HEK293 (cell line): ENCODE measurements around the gene PDE2A.

Experiments used
- CTCF ChIA-PET: fragments of 350-600 bp; formaldehyde crosslinking; extraction: SDS; loops from one replicate; lab custom pipeline; 2021; ENCODE audit warnings: antibody characterized with exemption; lab: Yijun Ruan, JAX
- POLR2A ChIA-PET: fragments of 300-600 bp; formaldehyde crosslinking; extraction: SDS; loops from one replicate; lab custom pipeline; 2020; ENCODE audit warnings: antibody characterized with exemption, inconsistent platforms; lab: Yijun Ruan, JAX
- H3K27ac ChIP-seq: fragments of 200-500 bp; sonication (Bioruptor generic); 2 replicates; pipeline ENCODE4 v1.5.1; 2014; ENCODE audit warnings: low read depth, low read length, control low read depth, inconsistent platforms; ENCODE audit errors: extremely low read depth
- H3K36me3 ChIP-seq, 2 experiments: fragments of 200-500 bp in 1 of 2; sonication (Bioruptor generic) in 1 of 2; 1 replicate in 1 of 2; 2 replicates in 1 of 2; pipeline ENCODE4 v1.5.1; 2014 to 2017; ENCODE audit warnings: inconsistent platforms in 2 of 2, low read length in 2 of 2; ENCODE audit not compliant: control insufficient read depth in 2 of 2, insufficient read depth in 1 of 2
- H3K4me1 ChIP-seq: fragments of 200-500 bp; sonication (Bioruptor generic); 2 replicates; pipeline ENCODE4 v1.5.1; 2014; ENCODE audit warnings: mild to moderate bottlenecking, low read length, inconsistent platforms; ENCODE audit not compliant: control insufficient read depth, insufficient read depth
- H3K4me3 ChIP-seq: 2 replicates; pipeline ENCODE4 v1.5.1; 2011; ENCODE audit warnings: low read depth, mild to moderate bottlenecking, control low read depth, low read length, moderate library complexity
- H3K9me3 ChIP-seq: fragments of 200-500 bp; sonication (Bioruptor generic); 2 replicates; pipeline ENCODE4 v1.5.1; 2014; ENCODE audit warnings: low read depth, low read length, inconsistent platforms; ENCODE audit not compliant: control insufficient read depth, insufficient read depth
- GLIS1 ChIP-seq: fragments of 450-650 bp; formaldehyde crosslinking; IDR thresholded peaks from 2 replicates; pipeline ENCODE4 v1.5.1; 2016; ENCODE audit warnings: missing biosample characterization, missing genetic modification characterization
- PRDM1 ChIP-seq: fragments of 450-650 bp; formaldehyde crosslinking; IDR thresholded peaks from 2 replicates; pipeline ENCODE4; 2016; ENCODE audit warnings: missing biosample characterization, missing genetic modification characterization
- RBAK ChIP-seq: fragments of 450-650 bp; formaldehyde crosslinking; IDR thresholded peaks from 2 replicates; pipeline ENCODE4 v1.5.1; 2016; ENCODE audit warnings: missing biosample characterization, missing genetic modification characterization
- TRIM28 ChIP-seq: IDR thresholded peaks from 2 replicates; pipeline ENCODE4 v1.6.1; 2011; ENCODE audit warnings: low read length, control low read depth, borderline replicate concordance
- ZIC2 ChIP-seq: fragments of 450-650 bp; formaldehyde crosslinking; IDR thresholded peaks from 2 replicates; pipeline ENCODE4 v1.5.1; 2016; ENCODE audit warnings: missing biosample characterization, missing genetic modification characterization
- ZNF175 ChIP-seq: fragments of 450-650 bp; formaldehyde crosslinking; IDR thresholded peaks from 2 replicates; pipeline ENCODE4 v1.5.1; 2016; ENCODE audit warnings: missing biosample characterization, missing genetic modification characterization
- ZNF248 ChIP-seq: fragments of 450-650 bp; formaldehyde crosslinking; IDR thresholded peaks from 2 replicates; pipeline ENCODE4 v1.5.1; 2017; ENCODE audit warnings: missing biosample characterization, missing genetic modification characterization
- ZNF311 ChIP-seq: fragments of 450-650 bp; formaldehyde crosslinking; IDR thresholded peaks from 2 replicates; pipeline ENCODE4 v1.5.1; 2017; ENCODE audit warnings: missing biosample characterization, missing genetic modification characterization, borderline replicate concordance
- ZNF324 ChIP-seq: fragments of 450-650 bp; formaldehyde crosslinking; IDR thresholded peaks from 2 replicates; pipeline ENCODE4 v1.5.1; 2016; ENCODE audit warnings: missing biosample characterization, missing genetic modification characterization
- ZNF394 ChIP-seq: fragments of 450-650 bp; formaldehyde crosslinking; IDR thresholded peaks from 2 replicates; pipeline ENCODE4 v1.5.1; 2016; ENCODE audit warnings: missing biosample characterization, missing genetic modification characterization, mild to moderate bottlenecking, moderate library complexity, borderline replicate concordance
- ZNF48 ChIP-seq: fragments of 450-650 bp; formaldehyde crosslinking; IDR thresholded peaks from 2 replicates; pipeline ENCODE4 v1.5.1; 2016; ENCODE audit warnings: missing biosample characterization, missing genetic modification characterization
- ZNF544 ChIP-seq: fragments of 450-650 bp; formaldehyde crosslinking; IDR thresholded peaks from 2 replicates; pipeline ENCODE4 v1.5.0; 2017; ENCODE audit warnings: missing biosample characterization, missing genetic modification characterization
- ZNF548 ChIP-seq: fragments of 450-650 bp; formaldehyde crosslinking; IDR thresholded peaks from 2 replicates; pipeline ENCODE4 v1.5.1; 2016; ENCODE audit warnings: missing biosample characterization, missing genetic modification characterization
- ZNF585B ChIP-seq: fragments of 450-650 bp; formaldehyde crosslinking; IDR thresholded peaks from 2 replicates; pipeline ENCODE4 v1.5.1; 2016; ENCODE audit warnings: missing biosample characterization, missing genetic modification characterization
- ZNF610 ChIP-seq: fragments of 450-650 bp; formaldehyde crosslinking; IDR thresholded peaks from 2 replicates; pipeline ENCODE4 v1.5.1; 2016; ENCODE audit warnings: missing biosample characterization, missing genetic modification characterization, borderline replicate concordance
- ZNF629 ChIP-seq: fragments of 450-650 bp; formaldehyde crosslinking; IDR thresholded peaks from 2 replicates; pipeline ENCODE4 v1.5.1; 2017; ENCODE audit warnings: missing biosample characterization, missing genetic modification characterization
- ZNF677 ChIP-seq: fragments of 450-650 bp; IDR thresholded peaks from 2 replicates; pipeline ENCODE4 v1.5.0; 2018; ENCODE audit warnings: missing biosample characterization, mild to moderate bottlenecking, missing genetic modification characterization, moderate library complexity
- ZNF785 ChIP-seq: fragments of 450-650 bp; formaldehyde crosslinking; IDR thresholded peaks from 2 replicates; pipeline ENCODE4 v1.5.1; 2016; ENCODE audit warnings: missing biosample characterization, missing genetic modification characterization
- TF ChIP-seq, protein P1 (sequence below): fragments of 450-650 bp; formaldehyde crosslinking; IDR thresholded peaks from 2 replicates; pipeline ENCODE4 v1.5.1; 2017; ENCODE audit warnings: missing biosample characterization, missing genetic modification characterization
- TF ChIP-seq, protein P2 (sequence below): fragments of 450-650 bp; IDR thresholded peaks from 2 replicates; pipeline ENCODE4 v1.5.1; 2018; ENCODE audit warnings: missing biosample characterization, mild to moderate bottlenecking, missing genetic modification characterization
- TF ChIP-seq, protein P3 (sequence below): fragments of 450-650 bp; formaldehyde crosslinking; IDR thresholded peaks from 2 replicates; pipeline ENCODE4 v1.5.1; 2017; ENCODE audit warnings: missing biosample characterization, missing genetic modification characterization
- TF ChIP-seq, protein P4 (sequence below): fragments of 450-650 bp; formaldehyde crosslinking; IDR thresholded peaks from 2 replicates; pipeline ENCODE4 v1.5.1; 2016; ENCODE audit warnings: missing biosample characterization, missing genetic modification characterization
- TF ChIP-seq, protein P5 (sequence below): fragments of 450-650 bp; formaldehyde crosslinking; IDR thresholded peaks from 2 replicates; pipeline ENCODE4 v1.5.1; 2016; ENCODE audit warnings: missing biosample characterization, missing genetic modification characterization
- TF ChIP-seq, protein P6 (sequence below): fragments of 450-650 bp; formaldehyde crosslinking; IDR thresholded peaks from 2 replicates; pipeline ENCODE4 v1.5.1; 2016; ENCODE audit warnings: missing biosample characterization, missing genetic modification characterization, low read depth
- TF ChIP-seq, protein P7 (sequence below): fragments of 450-650 bp; formaldehyde crosslinking; IDR thresholded peaks from 2 replicates; pipeline ENCODE4 v1.5.1; 2017; ENCODE audit warnings: missing biosample characterization, missing genetic modification characterization

The PDE2A gene

DNA sequence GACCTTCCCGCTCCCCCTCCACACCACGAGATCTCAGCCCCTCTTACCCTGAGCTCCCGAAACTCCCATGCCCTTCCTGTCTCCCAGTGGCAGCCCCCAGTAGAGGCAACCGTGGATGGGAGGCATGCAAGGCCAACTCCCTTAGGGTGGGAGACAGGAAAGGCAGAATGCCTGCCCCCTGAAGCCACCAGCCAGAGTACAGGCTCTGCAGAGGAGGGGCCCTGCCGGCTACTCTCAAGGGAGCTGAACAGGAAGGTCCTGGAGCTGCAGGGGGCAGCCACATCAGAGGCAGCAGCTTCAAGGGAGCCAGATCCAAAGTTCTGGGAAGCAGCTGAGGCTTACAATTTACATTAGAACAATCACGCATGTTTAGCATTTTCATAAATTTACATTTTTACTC is 38.3 kb downstream of the PDE2A start:
- H3K4me1 ChIP-seq: no peaks in the 10 kb centered on the region
- POLR2A ChIA-PET: no interaction called here

DNA sequence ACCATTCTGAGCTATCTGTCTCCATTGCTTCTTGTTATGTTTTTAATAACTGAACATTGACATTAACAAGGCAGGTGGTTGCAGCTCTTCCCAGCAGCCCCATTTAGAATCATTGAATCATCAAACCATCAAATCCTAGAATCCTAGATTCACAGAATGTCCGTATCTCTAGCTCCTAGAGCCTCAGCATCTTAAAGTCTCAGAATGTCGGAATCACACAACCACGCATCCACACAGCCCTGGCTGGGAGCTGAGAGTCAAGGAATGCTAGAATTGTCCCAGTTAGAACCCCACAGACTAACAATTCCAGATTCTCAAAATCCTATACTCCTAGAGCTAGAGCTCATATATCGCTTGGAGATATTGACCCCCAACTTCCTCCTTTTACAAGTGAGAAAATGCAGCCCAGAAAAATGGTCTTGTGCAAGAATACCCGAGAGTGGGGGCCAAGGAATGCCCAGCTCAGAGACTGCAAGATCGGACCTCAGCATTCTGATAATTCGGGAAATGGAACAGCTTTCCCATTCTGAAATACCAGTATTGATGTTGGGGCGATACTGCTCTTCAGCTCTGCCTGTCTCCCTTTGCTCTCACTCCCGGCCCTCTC is 38.8 kb downstream of the PDE2A start:
- no peaks in the 10 kb centered on the region for H3K4me1 ChIP-seq
- no peak overlapping the region for H3K27ac ChIP-seq
- CTCF ChIA-PET: interaction anchor here (0.6 to 2.2 kb wide), 7 partner anchors 15 to 1089 kb away, joined by 3 to 6 read pairs (median 3); no protein-coding TSS in a partner anchor
- no peaks in the 10 kb centered on the region for H3K36me3 ChIP-seq
- H3K4me3 ChIP-seq: no peak overlapping the region
- H3K9me3 ChIP-seq: no peaks in the 10 kb centered on the region
- POLR2A ChIA-PET: no interaction called here
- TF ChIP-seq ZNF585B (tag by site-specific recombination) (no peak), RBAK (no peak), ZNF394 (tag by site-specific recombination) (no peak), TRIM28 (no peak), ZNF785 (no peak), PRDM1 (no peak), ZNF248 (tag by site-specific recombination) (no peak)
- TF ChIP-seq, protein P1, sequence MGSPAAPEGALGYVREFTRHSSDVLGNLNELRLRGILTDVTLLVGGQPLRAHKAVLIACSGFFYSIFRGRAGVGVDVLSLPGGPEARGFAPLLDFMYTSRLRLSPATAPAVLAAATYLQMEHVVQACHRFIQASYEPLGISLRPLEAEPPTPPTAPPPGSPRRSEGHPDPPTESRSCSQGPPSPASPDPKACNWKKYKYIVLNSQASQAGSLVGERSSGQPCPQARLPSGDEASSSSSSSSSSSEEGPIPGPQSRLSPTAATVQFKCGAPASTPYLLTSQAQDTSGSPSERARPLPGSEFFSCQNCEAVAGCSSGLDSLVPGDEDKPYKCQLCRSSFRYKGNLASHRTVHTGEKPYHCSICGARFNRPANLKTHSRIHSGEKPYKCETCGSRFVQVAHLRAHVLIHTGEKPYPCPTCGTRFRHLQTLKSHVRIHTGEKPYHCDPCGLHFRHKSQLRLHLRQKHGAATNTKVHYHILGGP (tag by site-specific recombination): no peak
- TF ChIP-seq, protein P2, sequence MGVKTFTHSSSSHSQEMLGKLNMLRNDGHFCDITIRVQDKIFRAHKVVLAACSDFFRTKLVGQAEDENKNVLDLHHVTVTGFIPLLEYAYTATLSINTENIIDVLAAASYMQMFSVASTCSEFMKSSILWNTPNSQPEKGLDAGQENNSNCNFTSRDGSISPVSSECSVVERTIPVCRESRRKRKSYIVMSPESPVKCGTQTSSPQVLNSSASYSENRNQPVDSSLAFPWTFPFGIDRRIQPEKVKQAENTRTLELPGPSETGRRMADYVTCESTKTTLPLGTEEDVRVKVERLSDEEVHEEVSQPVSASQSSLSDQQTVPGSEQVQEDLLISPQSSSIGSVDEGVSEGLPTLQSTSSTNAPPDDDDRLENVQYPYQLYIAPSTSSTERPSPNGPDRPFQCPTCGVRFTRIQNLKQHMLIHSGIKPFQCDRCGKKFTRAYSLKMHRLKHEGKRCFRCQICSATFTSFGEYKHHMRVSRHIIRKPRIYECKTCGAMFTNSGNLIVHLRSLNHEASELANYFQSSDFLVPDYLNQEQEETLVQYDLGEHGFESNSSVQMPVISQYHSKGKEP: no peak

More for the DNA sequence above, 38.3 kb downstream of the PDE2A start:
- Histone ChIP-seq H3K27ac (no peak overlapping the region), H3K4me3 (no peak overlapping the region), H3K9me3 (no peaks in the 10 kb centered on the region), H3K36me3 (no peaks in the 10 kb centered on the region)
- CTCF ChIA-PET: interaction anchor here (1.1 to 2.2 kb wide), 3 partner anchors 27 to 49 kb away, joined by 3 to 6 read pairs (median 3); no protein-coding TSS in a partner anchor
- TF ChIP-seq GLIS1 (peak; percentile 46), ZNF48 (tag by site-specific recombination) (no peak), ZNF311 (tag by site-specific recombination) (no peak), ZNF610 (no peak), ZNF544 (no peak), ZNF175 (tag by site-specific recombination) (no peak), ZIC2 (tag by site-specific recombination) (0 out of 2 replicates have a peak, but pooled peaks have one; percentile 35), PRDM1 (no peak), ZNF629 (no peak), ZNF548 (tag by site-specific recombination) (no peak), ZNF324 (no peak), ZNF677 (tag by site-specific recombination) (no peak)
- TF ChIP-seq, protein P3, sequence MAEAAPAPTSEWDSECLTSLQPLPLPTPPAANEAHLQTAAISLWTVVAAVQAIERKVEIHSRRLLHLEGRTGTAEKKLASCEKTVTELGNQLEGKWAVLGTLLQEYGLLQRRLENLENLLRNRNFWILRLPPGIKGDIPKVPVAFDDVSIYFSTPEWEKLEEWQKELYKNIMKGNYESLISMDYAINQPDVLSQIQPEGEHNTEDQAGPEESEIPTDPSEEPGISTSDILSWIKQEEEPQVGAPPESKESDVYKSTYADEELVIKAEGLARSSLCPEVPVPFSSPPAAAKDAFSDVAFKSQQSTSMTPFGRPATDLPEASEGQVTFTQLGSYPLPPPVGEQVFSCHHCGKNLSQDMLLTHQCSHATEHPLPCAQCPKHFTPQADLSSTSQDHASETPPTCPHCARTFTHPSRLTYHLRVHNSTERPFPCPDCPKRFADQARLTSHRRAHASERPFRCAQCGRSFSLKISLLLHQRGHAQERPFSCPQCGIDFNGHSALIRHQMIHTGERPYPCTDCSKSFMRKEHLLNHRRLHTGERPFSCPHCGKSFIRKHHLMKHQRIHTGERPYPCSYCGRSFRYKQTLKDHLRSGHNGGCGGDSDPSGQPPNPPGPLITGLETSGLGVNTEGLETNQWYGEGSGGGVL (tag by site-specific recombination): no peak
- TF ChIP-seq, protein P4, sequence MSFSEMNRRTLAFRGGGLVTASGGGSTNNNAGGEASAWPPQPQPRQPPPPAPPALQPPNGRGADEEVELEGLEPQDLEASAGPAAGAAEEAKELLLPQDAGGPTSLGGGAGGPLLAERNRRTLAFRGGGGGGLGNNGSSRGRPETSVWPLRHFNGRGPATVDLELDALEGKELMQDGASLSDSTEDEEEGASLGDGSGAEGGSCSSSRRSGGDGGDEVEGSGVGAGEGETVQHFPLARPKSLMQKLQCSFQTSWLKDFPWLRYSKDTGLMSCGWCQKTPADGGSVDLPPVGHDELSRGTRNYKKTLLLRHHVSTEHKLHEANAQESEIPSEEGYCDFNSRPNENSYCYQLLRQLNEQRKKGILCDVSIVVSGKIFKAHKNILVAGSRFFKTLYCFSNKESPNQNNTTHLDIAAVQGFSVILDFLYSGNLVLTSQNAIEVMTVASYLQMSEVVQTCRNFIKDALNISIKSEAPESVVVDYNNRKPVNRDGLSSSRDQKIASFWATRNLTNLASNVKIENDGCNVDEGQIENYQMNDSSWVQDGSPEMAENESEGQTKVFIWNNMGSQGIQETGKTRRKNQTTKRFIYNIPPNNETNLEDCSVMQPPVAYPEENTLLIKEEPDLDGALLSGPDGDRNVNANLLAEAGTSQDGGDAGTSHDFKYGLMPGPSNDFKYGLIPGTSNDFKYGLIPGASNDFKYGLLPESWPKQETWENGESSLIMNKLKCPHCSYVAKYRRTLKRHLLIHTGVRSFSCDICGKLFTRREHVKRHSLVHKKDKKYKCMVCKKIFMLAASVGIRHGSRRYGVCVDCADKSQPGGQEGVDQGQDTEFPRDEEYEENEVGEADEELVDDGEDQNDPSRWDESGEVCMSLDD: no peak
- TF ChIP-seq, protein P5, sequence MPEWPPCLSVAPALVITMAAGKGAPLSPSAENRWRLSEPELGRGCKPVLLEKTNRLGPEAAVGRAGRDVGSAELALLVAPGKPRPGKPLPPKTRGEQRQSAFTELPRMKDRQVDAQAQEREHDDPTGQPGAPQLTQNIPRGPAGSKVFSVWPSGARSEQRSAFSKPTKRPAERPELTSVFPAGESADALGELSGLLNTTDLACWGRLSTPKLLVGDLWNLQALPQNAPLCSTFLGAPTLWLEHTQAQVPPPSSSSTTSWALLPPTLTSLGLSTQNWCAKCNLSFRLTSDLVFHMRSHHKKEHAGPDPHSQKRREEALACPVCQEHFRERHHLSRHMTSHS: no peak
- TF ChIP-seq, protein P6, sequence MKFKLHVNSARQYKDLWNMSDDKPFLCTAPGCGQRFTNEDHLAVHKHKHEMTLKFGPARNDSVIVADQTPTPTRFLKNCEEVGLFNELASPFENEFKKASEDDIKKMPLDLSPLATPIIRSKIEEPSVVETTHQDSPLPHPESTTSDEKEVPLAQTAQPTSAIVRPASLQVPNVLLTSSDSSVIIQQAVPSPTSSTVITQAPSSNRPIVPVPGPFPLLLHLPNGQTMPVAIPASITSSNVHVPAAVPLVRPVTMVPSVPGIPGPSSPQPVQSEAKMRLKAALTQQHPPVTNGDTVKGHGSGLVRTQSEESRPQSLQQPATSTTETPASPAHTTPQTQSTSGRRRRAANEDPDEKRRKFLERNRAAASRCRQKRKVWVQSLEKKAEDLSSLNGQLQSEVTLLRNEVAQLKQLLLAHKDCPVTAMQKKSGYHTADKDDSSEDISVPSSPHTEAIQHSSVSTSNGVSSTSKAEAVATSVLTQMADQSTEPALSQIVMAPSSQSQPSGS: no peak
- TF ChIP-seq, protein P7, sequence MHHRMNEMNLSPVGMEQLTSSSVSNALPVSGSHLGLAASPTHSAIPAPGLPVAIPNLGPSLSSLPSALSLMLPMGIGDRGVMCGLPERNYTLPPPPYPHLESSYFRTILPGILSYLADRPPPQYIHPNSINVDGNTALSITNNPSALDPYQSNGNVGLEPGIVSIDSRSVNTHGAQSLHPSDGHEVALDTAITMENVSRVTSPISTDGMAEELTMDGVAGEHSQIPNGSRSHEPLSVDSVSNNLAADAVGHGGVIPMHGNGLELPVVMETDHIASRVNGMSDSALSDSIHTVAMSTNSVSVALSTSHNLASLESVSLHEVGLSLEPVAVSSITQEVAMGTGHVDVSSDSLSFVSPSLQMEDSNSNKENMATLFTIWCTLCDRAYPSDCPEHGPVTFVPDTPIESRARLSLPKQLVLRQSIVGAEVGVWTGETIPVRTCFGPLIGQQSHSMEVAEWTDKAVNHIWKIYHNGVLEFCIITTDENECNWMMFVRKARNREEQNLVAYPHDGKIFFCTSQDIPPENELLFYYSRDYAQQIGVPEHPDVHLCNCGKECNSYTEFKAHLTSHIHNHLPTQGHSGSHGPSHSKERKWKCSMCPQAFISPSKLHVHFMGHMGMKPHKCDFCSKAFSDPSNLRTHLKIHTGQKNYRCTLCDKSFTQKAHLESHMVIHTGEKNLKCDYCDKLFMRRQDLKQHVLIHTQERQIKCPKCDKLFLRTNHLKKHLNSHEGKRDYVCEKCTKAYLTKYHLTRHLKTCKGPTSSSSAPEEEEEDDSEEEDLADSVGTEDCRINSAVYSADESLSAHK (tag by site-specific recombination): no peak
